ENCODE measurements around the gene RMI2.
"Not testable (repeated sequence)": the region's sequence is repeated elsewhere in the genome, so short reads cannot be mapped to it uniquely, and the experiment has no call there.

Gene RMI2

DNA sequence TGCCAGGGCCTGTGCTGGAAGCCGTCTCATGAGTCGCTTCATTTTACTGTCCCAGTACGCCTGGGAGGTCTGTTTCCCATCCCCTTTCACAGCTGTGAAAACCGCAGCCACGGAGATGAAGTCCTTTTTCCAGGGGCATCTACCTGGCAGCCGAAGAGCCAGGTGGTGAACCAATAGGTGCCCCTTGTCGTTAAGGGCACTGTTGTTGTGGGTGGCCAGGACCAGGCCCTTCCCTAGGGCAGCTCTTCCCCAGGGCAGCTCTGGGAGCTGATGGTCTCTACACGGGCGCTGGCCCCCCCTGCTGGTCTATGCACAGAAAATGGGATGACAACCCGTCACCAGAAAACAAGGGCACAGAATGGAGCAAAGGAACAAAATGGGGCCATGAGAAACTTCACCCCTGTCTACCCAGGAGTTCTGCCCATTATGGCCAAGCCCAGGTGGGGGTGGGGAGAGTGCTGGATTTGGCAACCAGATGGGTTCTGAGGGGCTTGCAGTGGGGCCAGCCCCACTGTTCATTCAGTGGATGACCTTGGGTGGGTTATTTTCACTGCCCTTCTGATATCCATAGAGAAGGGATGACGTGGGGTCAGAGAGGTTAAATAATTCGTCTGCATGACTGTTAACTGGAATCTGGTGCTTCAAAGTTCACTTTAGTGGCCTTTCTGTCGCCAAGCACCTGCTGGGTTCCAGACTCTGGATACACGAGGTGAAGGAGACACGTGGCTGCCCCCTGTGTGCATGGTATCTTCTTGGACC is 11.5 kb downstream of the RMI2 start:
- DNase-seq = no peak

DNA sequence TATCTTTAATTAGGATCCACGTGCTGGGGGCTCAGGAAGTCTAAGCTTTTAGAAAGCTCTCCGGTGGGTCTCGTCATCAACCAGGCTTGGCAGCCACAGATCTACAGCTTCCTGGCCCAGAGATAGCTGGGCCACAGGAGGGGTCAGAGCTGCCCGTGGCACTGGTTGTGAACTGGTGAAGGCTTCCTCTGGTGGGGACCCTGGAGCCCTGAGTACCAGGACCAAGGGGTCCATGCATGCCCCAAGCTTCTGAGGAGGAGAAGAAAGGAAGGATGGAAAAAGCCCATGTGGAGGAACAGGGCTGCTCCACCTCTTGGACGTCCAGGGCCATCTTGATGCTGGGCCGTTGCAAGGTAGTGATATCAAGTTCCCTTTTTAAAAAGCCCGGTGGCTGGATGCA is 13.3 kb downstream of the RMI2 start:
- no peak for DNase-seq

DNA sequence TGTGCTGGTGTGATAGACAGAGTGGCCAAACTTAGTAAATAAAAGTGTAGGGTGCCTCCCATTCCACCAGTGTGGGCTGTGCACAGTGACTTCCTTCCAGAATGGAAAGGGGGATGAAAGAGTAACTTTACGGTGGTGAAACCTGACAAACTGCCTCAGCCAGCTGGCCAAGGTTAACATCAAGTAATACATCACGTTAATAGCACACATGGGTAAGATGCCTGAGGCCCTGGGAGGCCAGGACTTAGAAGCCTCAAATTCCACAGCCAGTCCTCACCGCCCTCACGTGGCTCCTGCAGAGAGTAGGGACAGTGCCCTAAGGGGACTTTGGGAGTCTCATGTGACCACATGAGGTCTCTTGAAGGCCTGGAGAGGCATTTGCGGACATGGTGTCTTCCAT is 14.1 kb downstream of the RMI2 start:
- DNase-seq = no peak

DNA sequence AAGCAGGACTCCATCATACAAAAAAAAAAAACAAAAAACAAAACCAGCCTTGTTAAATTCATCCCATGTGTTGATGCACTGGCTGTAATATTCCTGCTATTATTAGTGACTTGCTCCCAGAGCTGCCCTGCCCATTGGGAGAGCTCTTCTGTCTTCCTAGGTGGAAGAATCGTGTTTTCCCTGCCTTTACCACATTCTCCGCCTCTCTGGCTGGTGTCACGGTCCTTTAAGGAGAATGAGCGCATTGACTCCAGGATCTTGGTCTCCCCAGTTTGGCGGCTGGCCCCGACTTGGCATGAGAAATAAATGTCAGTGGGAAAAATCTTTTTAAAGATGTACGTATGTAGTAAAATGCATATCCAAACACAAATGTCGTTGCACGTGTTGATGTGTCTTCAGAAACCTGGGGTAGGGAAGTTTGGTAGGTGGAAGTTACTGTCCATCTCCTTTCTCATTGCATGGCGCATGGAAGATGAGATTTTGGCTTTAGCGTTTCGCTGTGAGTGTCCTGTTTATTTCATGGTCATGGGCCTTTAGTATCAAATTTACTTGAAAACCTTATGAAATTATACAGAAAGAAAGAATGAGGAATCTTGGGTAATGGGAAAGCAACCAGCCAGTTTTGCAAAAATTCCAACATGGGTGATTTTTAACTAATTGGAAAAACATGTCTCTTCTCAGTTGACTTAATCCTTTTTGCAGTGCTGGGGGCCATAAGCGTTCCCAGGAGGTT is 15.5 kb downstream of the RMI2 start:
- DNase-seq = no peak

DNA sequence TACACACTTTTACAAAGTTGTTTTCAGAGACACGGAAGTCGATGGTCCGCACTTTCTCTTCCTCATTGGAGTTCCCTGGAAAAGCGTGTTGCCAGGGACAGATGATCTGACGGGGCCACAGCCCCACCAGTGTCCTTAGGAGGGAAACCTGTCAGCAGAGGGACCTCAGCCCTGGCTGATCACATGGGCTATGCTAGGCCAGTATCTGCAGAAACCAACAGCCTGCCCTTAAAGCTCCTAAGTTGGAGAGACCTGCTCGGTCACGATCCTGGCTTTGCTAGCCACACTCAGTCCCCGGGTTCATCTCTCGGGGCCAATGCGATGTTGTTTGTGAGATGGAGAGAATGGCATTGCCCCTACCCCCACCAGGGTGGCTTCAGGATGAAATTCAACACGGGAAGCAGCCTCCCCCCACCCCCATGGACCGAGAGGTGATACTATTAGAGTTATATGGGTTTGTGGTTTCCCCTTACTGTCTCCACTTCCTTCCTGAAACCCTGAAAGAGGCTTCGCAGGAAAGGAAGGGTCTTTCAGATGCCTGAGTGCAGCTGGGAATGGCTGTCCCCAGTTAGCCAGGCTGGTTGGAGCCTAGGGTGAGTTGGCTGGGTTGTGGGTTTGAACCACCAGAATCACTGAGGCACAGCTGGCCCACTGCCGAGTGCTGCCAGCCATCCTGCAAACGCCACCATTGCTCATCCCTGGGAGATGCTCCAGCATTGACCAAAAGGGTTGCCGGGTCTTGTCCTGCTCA is 16.6 kb downstream of the RMI2 start:
- DNase-seq = no peak

DNA sequence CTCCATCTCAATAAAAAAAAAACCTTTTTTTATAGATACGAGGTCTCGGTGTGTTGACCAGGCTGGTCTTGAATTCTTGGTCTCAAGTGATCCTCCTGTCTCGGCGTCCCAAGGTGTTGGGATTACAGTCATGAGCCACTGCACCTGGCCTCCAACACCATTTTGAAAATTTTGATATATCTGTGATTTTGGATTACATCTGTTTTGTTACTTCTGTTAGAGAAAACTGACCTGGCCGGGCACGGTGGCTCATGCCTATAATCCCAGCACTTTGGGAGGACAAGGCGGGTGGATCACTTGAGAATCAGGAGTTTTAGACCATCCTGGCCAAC is 18.6 kb downstream of the RMI2 start:
- DNase-seq = no peak

DNA sequence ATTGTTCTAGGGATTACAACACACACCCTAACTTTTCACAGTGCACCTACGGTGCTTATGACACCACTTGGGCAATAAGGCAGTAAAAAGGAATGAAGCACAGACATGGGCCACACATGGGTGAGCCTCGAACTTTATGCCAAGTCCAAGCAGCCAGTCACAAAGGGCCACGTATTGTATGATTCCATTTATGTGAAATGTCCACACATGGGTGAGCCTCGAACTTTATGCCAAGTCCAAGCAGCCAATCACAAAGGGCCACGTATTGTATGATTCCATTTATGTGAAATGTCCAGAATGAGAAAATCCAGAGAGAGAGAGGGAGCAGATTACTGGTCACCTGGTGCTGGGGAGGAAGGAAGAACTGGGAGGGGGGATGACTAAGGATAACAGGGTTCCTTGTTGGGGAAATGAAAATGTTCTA is 22.2 kb downstream of the RMI2 start:
- DNase-seq = no peak

DNA sequence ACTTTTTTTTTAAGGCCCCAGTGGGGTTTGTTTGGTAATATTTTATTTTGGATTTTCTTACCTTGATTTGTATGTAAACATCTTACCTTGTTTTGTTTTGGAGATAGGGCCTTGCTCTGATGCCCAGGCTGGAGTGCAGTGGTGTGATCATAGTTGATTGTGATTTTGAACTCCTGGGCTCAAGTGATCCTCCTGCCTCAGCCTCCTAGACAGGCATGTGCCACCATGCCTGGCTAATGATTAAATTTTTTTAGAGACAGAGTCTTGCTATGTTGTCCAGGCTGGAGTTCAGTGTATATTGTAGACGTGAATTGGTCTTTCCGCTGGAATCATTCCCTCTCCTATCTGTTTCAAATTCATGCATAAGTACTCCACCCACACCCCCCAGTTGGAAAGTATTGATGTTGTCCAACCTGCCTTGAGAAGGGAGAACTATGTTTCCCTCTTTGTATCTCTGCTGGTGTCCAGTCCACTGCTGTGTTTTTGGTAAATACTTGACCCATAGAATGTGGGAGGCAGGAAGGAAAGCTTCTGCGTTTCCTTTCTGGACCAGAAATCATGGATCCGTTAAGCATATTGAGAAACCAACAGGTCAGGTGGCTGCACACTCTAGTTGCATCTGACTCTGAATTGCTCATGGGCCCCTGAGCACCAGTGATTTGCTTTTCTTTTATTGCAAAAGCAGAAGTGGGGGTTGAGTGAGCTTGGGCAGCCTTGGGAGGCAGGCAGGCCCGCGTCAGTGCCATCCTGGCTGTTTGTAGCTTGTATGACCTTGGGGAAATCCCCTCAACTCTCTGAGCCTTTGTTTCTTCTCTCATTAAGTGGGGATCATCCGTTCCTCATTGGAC is 25.0 kb downstream of the RMI2 start:
- no peak for DNase-seq

DNA sequence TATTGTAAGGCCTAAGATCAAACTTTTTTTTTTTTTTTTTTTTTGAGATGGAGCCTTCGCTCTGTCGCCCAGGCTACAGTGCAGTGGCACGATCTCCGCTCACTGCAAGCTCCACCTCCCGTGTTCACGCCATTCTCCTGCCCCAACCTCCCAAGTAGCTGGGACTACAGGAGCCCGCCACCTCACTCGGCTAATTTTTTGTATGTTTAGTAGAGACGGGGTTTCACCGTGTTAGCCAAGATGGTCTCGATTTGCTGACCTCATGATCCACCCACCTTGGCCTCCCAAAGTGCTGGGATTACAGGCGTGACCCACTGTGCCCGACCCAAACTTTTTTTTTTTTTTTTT is 25.6 kb downstream of the RMI2 start:
- DNase-seq = not testable (repeated sequence)

DNA sequence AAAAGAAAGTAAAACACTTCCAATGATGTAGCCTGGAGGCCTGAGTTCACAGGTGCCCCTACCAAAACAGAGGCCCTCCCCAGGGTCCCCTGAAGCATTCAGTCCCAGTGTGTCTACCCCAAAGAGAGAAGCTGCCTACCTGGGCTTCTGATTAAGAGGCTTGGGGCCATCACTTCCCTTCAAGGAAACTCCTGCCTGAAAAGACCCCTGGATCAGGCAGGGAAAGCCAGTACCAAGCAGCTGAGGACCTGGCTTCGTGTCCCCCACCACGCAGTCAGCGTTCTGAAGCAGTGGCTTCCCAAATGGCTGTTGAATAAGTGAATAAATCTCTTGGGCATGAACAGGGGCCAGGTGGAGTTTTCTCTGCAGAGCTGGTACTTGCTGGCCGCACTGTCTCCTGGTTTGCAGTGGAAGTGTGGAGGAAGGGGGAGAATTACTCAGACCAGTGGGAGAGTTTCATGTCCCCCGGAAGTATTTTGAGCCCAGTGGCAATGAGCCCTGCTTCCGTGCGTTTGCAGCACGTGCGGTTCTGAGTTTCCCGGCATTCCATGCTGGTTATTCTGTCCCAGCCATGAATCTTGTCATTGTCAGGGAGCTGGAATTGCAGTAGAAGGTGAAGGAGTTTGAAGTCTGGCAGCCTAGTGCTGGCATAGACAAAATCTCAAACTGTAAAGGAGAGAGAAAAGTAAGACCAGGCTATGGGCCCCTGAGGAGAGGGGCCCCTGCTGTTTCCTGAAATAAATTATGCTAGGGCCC is 27.0 kb downstream of the RMI2 start:
- no peak for DNase-seq

DNA sequence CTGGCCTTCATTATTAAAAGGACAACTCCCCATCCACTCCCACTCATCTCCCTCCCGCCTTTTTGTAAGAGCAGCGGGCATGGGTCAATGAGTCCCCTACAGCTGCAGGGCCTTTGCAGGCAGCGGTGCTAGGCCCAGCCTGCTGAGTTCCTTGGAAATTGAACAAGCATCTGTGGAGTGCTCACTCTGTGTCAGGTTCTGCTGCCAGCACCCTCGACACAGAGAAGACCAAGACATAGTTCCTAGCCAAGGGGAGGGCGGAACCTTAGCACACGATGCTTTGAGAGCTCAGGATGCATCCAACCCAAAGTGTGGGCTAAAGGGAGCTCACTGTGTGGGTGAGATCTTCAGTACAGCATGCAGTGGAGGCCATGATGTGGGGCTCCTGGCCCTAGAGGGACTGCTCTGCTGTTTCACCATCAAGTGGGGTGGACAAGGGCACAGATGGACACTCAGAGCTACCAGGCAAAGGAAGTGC is 27.6 kb downstream of the RMI2 start:
- peak; percentile 52 for DNase-seq

DNA sequence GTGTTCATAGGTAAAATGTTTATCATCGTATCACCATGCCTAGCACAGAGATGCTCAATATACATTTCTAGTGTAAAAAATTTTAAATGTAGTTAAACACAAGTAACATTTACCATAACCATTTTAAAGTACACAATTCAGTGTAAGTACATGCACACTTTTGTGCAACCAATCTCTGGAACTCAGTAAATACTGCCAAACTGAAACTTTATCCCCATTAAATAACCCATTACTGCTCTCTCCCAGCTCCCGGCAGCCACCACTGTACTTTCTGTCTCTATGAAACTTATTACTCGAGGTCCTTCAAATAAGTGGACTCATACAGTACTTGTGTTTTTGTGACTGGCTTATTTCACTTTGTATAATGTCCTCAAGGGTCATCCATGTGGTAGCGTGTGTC is 29.0 kb downstream of the RMI2 start:
- peak; percentile 85 for DNase-seq

DNA sequence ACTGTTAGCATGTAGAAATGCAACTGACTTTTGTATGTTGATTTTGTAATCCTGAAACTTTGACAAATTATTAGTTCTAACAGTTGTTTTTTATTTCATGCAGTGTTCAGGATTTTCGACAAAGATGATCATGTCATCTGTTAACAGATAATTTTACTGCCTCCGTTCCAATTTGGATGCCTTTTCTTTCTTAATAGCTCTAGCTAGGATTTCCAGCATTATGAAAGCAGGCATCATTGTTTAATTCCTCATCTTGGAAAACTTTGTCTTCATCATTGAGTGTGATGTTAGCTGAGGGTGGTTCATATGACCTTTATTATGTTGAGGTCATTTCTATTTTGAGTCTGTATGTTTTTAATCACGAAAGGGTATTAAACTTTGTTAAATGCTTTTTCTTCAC is 31.9 kb downstream of the RMI2 start:
- DNase-seq = no peak

DNA sequence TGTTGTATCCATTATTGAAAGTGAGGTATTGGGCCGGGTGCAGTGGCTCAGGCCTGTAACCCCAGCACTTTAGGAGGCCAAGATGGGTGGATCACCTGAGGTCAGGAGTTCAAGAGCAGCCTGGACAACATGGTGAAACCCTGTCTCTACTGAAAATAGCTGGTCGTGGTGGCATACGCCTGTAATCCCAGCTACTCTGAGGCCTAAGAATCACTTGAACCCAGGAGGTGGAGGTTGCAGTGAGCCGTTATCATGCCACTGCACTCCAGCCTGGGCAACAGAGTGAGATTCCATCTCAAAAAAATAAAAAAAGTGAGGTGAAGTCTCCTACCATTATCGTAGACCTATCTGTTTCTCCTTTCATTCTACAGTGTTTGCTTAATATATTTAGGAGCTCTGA is 33.7 kb downstream of the RMI2 start:
- DNase-seq = not testable (repeated sequence)

DNA sequence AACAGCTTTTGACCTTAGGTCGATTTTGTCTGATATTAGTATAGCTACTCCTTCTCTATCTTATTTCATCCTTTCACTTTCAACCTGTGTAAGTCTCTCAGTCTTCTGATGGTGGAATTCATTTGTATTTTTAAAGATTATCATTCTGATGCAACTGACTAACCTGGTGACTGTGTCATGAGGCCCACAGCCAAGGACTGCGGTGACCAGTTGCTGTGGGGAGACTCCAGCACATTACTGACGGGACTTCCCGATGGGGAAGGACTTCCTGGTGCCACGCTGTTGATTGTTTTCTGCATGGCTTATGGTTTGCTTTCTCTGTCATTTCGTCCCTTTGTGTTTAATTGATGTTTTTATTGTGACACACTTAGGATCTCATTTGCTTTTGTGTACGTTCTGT is 34.2 kb downstream of the RMI2 start:
- no peak for DNase-seq

DNA sequence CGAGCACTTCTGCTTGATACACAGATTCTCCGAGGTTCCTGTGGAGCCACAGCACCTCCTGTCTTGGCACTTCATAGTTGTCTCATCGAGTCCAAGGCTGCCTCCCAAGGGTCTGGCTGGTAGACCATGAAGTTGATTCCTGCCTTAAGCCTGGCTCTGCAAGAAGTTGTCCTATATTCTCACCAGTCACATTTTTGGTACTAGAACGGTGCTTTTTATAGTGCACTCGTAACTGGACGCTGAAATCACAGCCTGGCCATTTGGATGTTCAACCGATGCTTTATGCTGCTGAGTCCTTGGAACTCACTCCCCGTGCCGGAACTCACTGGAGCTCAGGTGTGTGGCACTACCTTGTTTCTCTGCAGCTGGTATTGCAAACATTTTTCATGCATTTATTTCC is 35.6 kb downstream of the RMI2 start:
- no peak for DNase-seq

DNA sequence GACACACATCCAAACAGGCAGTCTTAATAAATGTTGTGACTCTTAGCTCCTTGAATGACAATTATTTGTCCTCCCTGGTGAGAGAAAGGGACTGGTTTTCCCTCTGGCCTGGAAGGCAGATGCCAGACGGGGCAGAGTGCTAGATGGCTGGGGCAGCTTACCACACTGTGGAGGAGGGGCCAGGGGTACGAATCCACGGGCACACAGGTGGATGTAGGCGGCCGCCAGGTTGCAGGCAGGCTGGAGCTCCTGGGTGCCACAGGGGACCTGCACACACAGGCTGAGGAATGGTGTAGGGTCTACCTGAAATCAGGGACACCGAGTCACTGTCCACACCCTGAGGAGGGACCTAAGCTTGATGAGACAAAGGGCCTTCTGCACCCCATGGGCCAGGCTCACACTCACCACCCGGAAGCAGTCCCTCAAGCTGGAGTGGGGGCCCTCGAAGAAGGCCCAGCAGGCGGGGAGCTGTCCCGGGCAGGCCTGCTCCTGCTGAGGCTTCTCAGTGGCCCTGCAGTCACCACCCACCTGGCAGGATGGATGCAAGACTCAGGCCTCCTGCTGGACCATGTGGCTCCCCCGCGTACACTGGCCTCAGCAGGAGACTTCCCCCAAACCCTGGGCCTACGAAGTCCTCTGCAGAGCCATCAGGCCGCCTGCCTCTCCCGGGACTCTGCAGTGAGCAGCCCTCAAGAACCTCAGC is 38.4 kb downstream of the RMI2 start:
- no peak for DNase-seq

DNA sequence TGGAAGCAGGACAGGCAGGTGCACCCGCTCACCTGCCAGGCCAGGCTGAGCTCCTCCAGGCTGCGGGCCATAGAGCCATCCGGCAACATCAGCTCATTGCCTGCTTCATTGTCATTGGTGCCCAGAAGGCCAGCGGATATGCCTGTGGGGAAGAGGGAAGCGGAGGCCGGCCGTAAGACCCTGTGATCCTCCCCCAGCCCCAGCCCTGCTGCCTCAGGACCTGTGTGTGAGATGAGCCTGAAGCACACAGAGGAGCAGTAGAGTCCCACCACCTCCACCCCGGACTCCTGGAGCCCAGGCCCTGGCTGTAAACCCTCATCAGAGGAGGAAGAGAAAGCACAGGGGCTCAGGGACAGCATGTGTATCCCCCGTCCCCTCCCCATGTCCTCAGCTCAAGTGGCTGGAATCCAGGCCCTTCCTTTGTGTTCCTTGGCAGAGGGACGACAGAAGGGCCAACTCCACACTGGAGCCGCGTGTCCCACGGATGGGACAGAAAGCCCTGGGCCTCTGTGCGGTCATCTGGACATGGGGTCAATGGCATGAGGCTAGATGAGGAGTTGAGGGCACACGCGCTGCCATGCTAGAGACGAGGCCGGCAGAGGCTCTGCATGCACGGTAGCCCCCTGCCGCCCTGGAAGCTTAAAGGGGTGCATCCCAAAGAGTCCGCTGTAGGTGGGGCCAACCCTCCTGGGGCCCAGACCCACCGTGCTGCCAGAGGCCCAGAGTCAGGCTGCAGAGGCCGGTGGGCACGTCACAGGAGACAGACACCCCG is 39.1 kb downstream of the RMI2 start:
- no peak for DNase-seq

DNA sequence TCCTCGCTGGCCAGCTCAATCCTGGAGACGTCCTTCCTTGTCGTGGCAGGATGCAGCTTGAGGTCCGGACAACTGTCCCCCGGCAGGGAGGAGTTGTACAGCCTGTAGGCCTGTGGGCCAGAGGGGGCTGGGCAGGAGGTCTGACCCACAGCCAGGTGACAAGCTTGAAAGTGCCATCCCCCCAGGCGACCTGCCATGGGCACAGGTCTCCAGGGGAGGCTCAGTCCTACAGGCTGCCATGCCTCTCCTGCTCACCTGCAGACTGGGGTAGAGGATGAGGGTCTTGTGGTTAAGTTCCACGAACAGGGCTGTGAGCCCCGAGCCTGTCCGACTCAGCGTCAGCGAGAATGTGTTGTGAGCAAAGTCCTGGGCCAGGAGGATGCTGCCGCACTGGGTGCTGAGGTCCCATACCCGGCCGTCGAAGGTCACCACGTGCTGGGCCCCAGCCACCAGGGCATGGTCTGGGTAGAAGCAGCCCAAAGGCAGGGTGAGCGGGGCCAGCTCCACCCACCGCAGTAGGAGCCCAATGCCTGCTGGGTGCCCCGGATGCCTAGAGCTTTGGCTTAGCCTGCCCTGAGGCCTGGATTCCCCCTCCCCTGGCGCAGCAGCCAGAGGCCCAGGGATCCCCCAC is 39.8 kb downstream of the RMI2 start:
- no peak for DNase-seq

DNA sequence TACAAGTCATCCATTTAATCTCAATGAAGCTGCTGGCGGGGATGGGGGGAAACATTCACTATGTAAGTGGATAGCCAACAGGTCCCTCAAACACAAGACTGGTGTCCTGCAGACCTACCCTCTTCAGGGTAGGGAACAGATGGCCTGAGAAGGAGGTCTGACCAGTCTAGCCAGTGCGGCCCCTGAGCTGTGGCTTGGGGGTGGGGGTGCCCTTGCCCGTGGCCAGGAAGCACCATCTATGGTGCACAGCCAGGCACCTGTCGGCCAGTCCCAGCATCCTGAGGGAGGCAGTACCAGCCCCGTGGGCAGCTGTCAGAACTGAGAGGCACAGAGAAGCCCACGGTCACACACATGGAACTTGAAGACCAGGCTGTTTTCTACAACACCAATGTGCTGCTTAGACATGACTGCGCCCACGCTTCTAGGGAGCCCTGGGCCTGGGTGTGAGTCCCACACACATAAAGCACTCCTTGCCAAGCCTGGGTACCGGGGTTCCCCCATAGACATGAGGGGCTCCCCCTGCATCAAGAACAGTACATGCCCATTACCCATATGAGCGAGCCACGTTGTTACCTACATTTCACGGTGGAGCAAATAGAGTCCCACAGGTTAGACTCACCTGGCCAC is 40.9 kb downstream of the RMI2 start:
- DNase-seq = no peak
